Choroid plexus epithelial cell (primary cell): ENCODE measurements around the gene TSPEAR.
A peak's percentile ranks its signal among the peaks of the same experiment; 100 is the strongest.

Source experiments
- DNase-seq: peaks from one replicate; pipeline ENCODE4 v3.0.0-alpha.2; 2010; ENCODE audit warnings: low read depth
- H3K4me3 ChIP-seq: 2 replicates; pipeline ENCODE4 v1.5.1; 2011; ENCODE audit warnings: low read depth, mild to moderate bottlenecking, control low read depth, low read length, moderate library complexity
- TF ChIP-seq, protein P1 (sequence below): conservative IDR thresholded peaks from 2 replicates; pipeline ENCODE4 v1.5.1; 2011; ENCODE audit warnings: low read depth, mild to moderate bottlenecking, control low read depth, inconsistent platforms, low read length, moderate library complexity

The TSPEAR gene

DNA sequence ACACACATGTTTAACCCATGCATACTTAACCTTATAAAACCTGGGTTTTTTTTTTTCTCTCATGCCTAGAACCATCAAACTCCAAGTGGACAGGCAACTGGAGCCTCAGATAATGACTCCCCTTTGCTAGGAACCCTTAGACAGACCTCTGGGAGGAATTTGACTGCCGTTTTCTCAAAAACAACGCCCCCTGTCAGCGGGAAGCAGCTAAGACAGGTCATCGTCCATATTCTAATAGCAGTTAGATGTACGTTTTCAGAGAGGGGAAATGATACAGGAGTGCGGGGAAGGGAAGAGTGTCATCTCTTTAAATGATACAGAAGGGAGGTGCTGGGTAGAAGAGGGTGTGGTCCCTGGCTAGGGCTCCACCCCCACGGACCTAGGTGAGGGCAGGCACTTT, 221.4 kb downstream of the TSPEAR start:
- H3K4me3 ChIP-seq: no peak overlapping the region
- DNase-seq: no peak
- TF ChIP-seq, protein P1, sequence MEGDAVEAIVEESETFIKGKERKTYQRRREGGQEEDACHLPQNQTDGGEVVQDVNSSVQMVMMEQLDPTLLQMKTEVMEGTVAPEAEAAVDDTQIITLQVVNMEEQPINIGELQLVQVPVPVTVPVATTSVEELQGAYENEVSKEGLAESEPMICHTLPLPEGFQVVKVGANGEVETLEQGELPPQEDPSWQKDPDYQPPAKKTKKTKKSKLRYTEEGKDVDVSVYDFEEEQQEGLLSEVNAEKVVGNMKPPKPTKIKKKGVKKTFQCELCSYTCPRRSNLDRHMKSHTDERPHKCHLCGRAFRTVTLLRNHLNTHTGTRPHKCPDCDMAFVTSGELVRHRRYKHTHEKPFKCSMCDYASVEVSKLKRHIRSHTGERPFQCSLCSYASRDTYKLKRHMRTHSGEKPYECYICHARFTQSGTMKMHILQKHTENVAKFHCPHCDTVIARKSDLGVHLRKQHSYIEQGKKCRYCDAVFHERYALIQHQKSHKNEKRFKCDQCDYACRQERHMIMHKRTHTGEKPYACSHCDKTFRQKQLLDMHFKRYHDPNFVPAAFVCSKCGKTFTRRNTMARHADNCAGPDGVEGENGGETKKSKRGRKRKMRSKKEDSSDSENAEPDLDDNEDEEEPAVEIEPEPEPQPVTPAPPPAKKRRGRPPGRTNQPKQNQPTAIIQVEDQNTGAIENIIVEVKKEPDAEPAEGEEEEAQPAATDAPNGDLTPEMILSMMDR: peak; percentile 10

DNA sequence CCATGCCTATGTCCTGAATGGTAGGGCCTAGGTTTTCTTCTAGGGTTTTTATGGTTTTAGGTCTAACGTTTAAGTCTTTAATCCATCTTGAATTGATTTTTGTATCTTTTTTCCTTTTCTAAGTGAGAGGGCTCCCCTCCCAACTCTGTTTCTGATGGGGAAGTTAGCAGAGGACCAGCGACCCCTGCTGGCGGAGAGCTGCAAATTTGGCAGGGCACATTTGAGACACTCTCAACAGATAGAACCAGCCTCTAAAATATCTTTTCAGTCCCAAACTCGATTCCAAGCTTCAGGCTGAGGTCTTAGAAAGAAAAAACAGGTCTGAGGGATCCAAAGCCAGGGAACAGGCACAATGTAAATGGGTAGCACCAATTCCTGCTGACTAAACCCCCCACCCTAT, 223.5 kb downstream of the TSPEAR start:
- DNase-seq: peak; percentile 54
- TF ChIP-seq, protein P1: peak; percentile 74
- no peak overlapping the region for H3K4me3 ChIP-seq

DNA sequence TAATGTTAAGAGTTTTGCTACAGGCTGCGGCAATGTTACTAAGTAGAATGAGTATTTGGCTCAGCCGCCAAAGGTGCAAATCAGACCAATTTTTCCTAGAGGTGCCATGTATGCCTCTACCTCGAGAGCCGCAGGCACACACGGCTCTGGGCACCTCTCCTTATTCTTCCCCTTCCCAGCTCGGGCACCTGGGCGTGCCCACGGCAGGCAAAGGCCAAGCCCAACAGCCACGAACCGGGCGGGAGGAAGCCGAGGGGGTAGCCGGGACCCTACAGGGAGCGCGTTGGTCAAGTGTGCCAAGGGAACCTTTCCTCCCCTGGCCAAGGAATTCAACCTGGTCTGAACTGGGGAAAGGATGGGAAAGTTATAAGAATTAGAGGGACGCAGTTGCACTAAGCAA, 225.1 kb downstream of the TSPEAR start:
- no peak overlapping the region for H3K4me3 ChIP-seq
- no peak for DNase-seq
- TF ChIP-seq, protein P1: no peak

DNA sequence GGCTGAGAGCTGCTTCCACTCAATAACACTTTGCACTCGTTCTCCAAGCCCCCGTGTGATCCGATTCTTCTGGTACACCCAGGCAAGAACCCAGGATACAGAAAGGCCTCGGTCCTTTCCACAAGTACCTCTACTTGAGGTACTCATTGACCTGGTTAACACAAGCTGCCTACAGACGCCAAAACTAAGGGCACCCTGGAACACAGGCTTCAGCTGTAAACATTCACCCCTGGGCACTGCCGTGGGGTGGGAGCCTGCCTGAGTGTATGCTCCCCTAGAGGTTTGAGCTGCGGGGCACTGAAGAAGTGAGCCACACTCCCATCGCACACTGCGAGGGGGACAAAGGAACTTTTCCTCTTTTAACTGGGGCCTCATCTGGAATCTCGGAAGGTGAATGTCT, 225.6 kb downstream of the TSPEAR start:
- DNase-seq: no peak
- TF ChIP-seq, protein P1: no peak

DNA sequence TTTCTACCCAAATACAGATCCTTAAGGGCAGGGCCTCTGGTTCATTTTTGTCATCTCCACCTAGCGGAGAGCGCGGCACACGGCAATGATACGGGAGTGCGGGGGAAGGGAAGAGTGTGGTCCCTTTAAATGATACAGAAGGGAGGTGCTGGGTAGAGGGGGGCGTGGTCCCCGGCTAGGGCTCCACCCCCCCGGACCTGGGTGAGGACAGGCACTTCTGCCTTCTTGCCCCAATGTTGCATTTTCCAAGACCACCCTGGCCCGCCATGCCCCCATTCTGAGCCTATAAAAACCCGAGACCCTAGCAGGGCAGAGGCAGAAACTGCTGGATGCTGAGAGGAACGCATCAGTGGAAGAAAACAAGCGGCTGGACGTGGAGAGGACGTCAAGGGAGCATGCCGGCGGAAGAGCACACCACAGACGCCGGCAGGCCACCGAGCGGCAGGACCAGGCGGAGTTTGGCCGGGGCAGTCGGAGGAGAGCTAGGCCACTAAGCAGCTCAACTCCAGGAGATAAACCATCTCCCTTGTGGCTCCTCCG, 226.0 kb downstream of the TSPEAR start:
- peak overlapping the region; percentile 37 for H3K4me3 ChIP-seq
- peak; percentile 20 for DNase-seq
- TF ChIP-seq, protein P1: peak; percentile 29

More for the DNA sequence above, 225.6 kb downstream of the TSPEAR start:
- H3K4me3 ChIP-seq: peak overlapping the region; percentile 37

DNA sequence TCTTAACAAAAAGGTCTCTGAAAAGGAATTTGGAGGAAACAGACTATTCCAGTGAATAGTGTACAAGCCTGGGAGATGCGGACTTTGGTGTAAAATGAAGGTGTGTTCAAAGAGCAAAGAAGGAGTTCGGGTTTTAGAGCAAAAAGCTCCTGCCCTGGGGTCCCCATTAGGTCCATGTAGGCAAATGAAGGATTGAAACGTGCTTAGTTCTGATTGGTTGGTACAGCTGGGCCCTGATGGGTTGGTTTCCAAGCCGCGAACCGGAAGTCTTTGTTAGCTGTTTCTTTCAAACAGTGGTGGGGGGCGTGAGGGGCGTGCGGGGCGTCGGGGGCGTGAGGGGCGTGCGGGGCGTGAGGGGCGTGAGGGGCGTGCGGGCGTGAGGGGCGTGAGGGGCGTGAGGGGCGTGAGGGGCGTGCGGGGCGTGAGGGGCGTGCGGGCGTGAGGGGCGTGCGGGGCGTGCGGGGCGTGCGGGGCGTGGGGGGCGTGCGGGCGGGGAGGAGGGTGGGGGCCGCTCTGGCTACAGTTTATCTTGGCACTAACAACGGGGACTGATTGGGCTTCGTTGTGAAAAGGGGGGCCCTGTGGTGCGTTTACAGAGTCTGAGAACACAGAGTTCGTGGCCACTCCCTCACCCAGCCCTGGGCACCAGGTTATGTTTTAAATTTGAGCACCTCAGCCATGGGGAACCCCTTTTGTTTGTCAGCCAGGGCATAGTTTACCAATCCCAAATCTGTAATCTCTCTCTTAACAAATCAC, 226.7 kb downstream of the TSPEAR start:
- TF ChIP-seq, protein P1: no peak
- DNase-seq: no peak
- H3K4me3 ChIP-seq: no peak overlapping the region
